Mucosa of stomach (tissue), 1 donor: ENCODE data around the gene TBC1D3E.
"Not testable (repeated sequence)": the region's sequence is repeated elsewhere in the genome, so short reads cannot be mapped to it uniquely, and the experiment has no call there.

Experiments used
- H3K27me3 ChIP-seq: one replicate; pipeline ENCODE4 v1.7.0; 2013; ENCODE audit warnings: mild to moderate bottlenecking, low read length; ENCODE audit not compliant: control insufficient read depth, insufficient read depth
- H3K36me3 ChIP-seq: one replicate; pipeline ENCODE4 v1.7.0; 2013; ENCODE audit warnings: low read length; ENCODE audit not compliant: control insufficient read depth, insufficient read depth
- H3K4me1 ChIP-seq: one replicate; pipeline ENCODE4 v1.7.0; 2013; ENCODE audit warnings: mild to moderate bottlenecking, low read length; ENCODE audit not compliant: control insufficient read depth, insufficient read depth
- H3K4me3 ChIP-seq: one replicate; pipeline ENCODE4 v1.7.0; 2013; ENCODE audit warnings: low read length
- H3K9ac ChIP-seq: one replicate; pipeline ENCODE4 v1.7.0; 2013; ENCODE audit warnings: mild to moderate bottlenecking, low read length, moderate library complexity
- H3K9me3 ChIP-seq: one replicate; pipeline ENCODE4 v1.7.0; 2013; ENCODE audit warnings: mild to moderate bottlenecking, low read length, moderate library complexity; ENCODE audit not compliant: control insufficient read depth
- donor health status: Pancreatic carcinoma.

Gene TBC1D3E

DNA sequence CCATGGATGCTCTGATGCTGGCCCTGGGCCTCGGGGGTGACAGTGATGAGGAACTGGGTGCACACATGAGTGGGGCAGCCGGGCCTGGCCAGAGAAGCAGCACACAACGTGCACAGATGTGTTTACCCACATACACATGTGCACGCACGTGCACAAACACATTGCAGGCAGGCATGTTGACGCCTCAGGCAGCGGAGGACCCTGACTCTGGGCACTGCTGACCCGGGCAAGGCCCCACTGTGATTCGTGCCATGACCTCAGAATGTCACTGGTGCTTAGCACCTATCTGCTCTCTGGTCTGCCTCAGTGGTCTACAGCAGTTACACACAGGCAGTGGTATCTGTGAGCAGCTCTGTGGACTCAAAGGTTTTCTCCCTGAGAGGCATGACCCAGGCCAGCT is at the start of gene TBC1D3E:
TSS of gene TBC1D3E (plus strand) at position 301 of the 400 bp plus-strand sequence. CDS start 1,545 bp downstream, outside the sequence.
- not testable (repeated sequence) for H3K4me3 ChIP-seq, H3K4me1 ChIP-seq, H3K36me3 ChIP-seq, H3K9ac ChIP-seq, H3K9me3 ChIP-seq, H3K27me3 ChIP-seq

DNA sequence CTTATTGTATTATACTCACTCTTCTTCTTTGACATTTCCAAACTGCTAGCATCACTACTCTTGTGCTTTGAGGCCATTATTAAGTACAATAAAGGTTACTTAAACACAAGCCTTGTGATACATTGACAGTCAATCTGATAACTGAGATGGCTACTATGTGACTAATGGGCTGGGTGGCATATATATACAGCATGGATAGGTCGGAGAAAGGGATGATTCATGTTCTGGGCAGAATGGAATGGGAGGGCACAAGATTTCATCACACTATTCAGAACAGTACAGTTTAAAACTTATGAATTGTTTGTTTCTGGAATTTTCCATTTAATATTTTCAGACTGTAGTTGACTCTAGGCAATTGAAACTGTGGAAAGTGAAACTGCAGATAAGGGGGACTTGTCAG is 40.4 kb upstream of the TBC1D3E start:
- H3K4me1 ChIP-seq, H3K4me3 ChIP-seq, H3K27me3 ChIP-seq: not testable (repeated sequence)

DNA sequence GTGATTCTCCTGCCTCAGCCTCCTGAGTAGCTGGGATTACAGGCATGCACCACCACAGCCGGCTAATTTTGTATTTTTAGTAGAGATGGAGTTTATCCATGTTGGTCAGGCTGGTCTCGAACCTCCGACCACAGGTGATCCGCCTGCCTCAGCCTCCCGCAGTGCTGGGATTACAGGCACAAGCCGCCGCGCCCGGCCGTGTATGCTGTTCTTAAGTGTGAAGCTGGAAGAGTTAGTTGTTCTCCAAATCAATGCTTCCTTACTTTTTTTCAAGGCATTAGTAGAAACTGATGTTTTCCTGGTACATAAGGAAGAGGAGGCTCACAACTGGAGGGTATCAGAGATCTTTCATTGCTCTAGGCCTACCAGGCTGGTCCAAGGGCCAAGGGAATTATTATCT is 39.6 kb upstream of the TBC1D3E start:
- H3K36me3 ChIP-seq, H3K9me3 ChIP-seq, H3K27me3 ChIP-seq, H3K9ac ChIP-seq, H3K4me1 ChIP-seq, H3K4me3 ChIP-seq: not testable (repeated sequence)

More for the DNA sequence above, 40.4 kb upstream of the TBC1D3E start:
- H3K36me3 ChIP-seq, H3K9me3 ChIP-seq, H3K9ac ChIP-seq: not testable (repeated sequence)

DNA sequence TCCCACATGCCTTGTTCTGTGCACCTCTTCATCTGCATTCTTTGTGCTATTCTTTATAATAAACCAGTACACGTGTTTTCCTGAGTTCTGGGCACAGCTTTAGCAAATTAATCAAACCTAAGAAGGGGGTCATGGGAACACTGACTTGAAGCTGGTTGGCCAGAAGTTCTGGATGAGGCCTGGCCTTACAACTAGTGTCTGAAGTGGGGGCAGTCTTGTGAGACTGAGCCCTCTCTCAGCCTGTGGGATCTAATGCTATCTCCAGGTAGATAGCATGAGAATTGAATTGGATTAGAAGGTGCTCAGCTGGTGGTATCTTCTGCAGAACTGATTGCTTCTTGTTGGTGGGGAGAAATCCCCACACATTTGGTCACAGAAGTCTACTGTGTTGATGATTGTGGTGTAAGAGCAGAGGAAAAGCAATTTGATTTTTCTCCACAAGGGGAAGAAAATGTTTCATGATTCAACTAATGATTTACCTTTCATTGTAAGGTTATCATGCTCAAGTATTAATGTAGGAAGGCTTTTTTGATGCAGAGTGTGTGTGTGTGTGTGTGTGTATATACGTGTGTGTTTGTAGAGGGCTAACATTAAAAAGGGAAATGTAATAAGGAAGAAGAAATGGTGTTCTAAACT is 33.6 kb upstream of the TBC1D3E start:
- not testable (repeated sequence) for H3K9me3 ChIP-seq, H3K4me1 ChIP-seq, H3K9ac ChIP-seq, H3K36me3 ChIP-seq, H3K27me3 ChIP-seq, H3K4me3 ChIP-seq

DNA sequence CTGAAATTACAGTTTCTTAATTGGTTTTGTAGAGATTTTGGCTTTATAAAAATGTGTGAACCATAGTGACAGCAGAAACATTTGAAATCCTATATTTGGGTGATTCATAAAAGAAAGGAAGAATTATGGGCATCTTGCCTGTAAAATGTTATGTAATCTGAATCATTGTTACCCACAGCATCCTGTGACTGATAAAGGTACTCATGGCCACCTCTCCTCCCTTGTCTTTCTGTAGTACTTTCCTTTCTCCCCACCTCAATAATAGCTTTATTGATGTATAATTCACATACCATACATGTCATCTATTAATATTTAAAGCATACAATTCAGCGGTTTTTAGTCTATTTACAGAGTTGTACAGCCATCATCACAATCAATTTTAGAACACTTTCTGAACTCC is 28.5 kb upstream of the TBC1D3E start:
- not testable (repeated sequence) for H3K4me1 ChIP-seq, H3K9me3 ChIP-seq, H3K4me3 ChIP-seq, H3K27me3 ChIP-seq, H3K36me3 ChIP-seq, H3K9ac ChIP-seq

DNA sequence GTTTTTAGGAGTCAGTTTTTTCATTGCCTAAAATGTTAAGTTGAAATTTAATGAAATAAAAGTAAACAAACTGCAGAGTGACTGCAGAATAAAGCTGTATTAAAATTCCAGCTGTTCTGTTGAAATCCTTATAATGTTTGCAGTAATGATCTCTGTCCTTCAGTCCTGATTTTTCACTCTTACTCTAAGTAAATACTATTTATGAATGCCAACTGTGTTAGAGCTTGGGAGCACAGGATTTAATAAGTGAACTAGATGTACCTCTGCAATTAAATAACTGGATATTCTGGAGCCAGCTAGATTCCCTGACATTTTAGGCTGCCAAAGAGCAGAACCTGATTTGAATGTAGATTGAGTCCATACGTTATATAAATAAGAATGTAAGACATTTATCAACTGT is 7.9 kb upstream of the TBC1D3E start:
- H3K36me3 ChIP-seq, H3K27me3 ChIP-seq, H3K9me3 ChIP-seq, H3K9ac ChIP-seq, H3K4me1 ChIP-seq, H3K4me3 ChIP-seq: not testable (repeated sequence)

DNA sequence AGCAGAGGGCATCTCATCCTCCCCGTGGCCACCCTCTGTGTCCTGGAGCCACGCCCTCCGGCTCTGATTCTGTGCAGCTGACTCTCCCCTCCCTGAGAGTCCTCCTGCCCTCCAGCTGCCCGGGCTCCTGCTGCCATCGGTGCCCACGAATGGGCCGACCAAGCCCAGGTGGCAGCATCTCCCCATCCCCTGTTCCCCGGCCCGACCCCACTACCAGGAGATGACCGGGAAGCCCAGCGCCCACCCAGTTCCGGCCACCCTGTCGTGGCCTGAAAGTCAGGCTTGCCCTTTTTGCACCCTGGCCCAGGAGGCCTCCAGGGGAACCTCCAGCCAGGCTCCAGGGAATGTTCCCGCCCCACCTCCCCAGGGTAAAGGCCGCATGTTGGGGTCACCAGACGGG is 7.1 kb downstream of the TBC1D3E start:
- not testable (repeated sequence) for H3K4me3 ChIP-seq, H3K9me3 ChIP-seq, H3K4me1 ChIP-seq, H3K9ac ChIP-seq, H3K36me3 ChIP-seq, H3K27me3 ChIP-seq
